Measurements from ENCODE around the gene CFAP54. TPM values are rescaled to one million over a fixed set of nuclear protein-coding genes. Genes with fewer than 3 reads are reported as not detected.

CFAP54 gene
- total and polyA plus RNA-seq, 7 donors, result 0.03 to 0.14 (median 0.08) TPM; not detected in 3

DNA sequence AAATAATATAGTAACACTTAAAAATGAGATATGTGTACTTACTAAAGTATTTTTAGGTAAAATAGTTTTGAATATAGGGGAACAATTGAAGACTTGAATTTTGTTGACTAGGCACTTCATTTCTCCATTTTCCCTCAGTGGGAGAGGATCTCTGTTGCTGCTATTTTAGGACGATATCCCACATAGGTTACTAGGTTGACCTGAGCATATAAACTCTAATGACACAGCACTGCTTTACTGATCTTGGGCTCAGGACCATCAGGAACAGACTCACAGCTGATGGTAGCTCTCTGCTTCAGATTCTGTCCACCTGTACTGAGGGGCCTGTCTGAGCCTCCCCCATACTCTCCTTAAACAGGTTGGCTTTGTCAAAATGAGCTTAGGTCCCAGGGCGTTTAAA is 423.6 kb downstream of the CFAP54 start:
- no peaks in the 10 kb centered on the region for H3K9me3 ChIP-seq
- peaks cover 34% of the 10 kb centered on the region for H3K4me1 ChIP-seq
- DNase-seq, result no peak
- H3K27me3 ChIP-seq (ENCODE audit: insufficient read depth in 3 of 3, low read length in 2 of 3), result no peaks in the 10 kb centered on the region
- TF ChIP-seq, protein P1, sequence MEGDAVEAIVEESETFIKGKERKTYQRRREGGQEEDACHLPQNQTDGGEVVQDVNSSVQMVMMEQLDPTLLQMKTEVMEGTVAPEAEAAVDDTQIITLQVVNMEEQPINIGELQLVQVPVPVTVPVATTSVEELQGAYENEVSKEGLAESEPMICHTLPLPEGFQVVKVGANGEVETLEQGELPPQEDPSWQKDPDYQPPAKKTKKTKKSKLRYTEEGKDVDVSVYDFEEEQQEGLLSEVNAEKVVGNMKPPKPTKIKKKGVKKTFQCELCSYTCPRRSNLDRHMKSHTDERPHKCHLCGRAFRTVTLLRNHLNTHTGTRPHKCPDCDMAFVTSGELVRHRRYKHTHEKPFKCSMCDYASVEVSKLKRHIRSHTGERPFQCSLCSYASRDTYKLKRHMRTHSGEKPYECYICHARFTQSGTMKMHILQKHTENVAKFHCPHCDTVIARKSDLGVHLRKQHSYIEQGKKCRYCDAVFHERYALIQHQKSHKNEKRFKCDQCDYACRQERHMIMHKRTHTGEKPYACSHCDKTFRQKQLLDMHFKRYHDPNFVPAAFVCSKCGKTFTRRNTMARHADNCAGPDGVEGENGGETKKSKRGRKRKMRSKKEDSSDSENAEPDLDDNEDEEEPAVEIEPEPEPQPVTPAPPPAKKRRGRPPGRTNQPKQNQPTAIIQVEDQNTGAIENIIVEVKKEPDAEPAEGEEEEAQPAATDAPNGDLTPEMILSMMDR (IDR thresholded peaks at IDR 0.05), result no peak
- ATAC-seq, result peak; percentile 30 to 64 (median 50)
- intact Hi-C loops (cut with DNase I), result no loop called here
- 64 to 77% (median 70%) methylated on average over 2 of the region's 2 CpGs for WGBS, 3 donors
- H3K36me3 ChIP-seq (ENCODE audit: insufficient read depth in 1 of 2, low read depth in 1 of 2), result no peaks in the 10 kb centered on the region
- H3K4me3 ChIP-seq, result peak overlapping the region; percentile 42
- H3K27ac ChIP-seq, result peak overlapping the region; percentile 73

DNA sequence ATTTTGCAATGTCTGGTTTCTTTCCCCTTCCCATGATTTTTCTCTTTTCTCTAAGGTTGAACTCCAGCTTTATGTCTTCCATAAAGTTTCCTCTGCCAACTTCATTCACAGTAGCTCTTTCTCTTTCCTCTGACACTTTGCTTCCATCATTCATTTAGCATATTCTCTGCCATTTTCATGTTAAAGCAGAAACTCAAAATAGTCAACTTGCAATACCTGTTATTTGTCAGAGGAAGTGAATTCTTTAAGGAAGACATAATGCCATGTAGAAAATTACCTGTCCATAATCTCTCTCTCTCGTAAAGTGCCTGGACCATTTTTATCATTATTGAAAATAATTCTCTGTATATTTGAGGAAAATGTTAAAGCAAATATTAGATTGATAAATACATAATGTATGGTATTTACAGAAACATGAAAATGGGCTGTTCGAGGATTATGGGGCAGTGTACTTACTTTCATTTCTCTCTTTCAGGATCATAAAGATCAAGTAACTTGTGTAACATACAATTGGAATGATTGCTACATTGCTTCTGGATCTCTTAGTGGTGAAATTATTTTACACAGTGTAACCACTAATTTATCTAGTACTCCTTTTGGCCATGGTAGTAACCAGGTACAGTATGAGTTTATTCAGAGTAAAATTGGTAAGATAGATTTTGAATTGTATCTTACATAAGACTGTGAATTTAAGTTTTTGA is 430.3 kb downstream of the CFAP54 start:
- H3K27ac ChIP-seq, result no peak overlapping the region
- H3K4me1 ChIP-seq, result no peaks in the 10 kb centered on the region
- H3K36me3 ChIP-seq (ENCODE audit: insufficient read depth in 1 of 2, low read depth in 1 of 2), result peaks cover 0 to 6% of the 10 kb centered on the region in 2 donors
- ATAC-seq, result no peak
- TF ChIP-seq, protein P1 (IDR thresholded peaks at IDR 0.05), result no peak
- no peak overlapping the region for H3K4me3 ChIP-seq
- 96 to 97% (median 97%) methylated on average over 2 of the region's 2 CpGs for WGBS, 3 donors
- intact Hi-C loops (cut with DNase I), result no loop called here
- DNase-seq, result no peak
- H3K27me3 ChIP-seq (ENCODE audit: insufficient read depth in 3 of 3, low read length in 2 of 3), result no peaks in the 10 kb centered on the region
- H3K9me3 ChIP-seq, result peaks cover 4% of the 10 kb centered on the region

Other genes starting within 250 kb of the CFAP54 start
- gene CDK17, start 89.1 kb upstream of the CFAP54 start, total RNA-seq, result 10 to 100 TPM; 13.3 to 21.4 (median 16.1) TPM
- 10 to 100 TPM in 1 of 3 donors, 1 to 10 TPM in 2; 7.2 to 10.2 (median 8.8) TPM for gene CDK17, start 89.1 kb upstream of the CFAP54 start, polyA plus RNA-seq